Stimulated activated CD4-positive, alpha-beta T cell treated with anti-CD3 and anti-CD28 coated beads, TNF-alpha, amount 100 ng/mL, for 1 hour (primary cell): ENCODE measurements around the gene HYLS1.
"Not testable (repeated sequence)": the region's sequence is repeated elsewhere in the genome, so short reads cannot be mapped to it uniquely, and the experiment has no call there.

ENCODE experiments used
- DNase-seq, 3 donors: peaks; one replicate each; pipeline ENCODE4 v3.0.0-alpha.2; 2020; ENCODE audit warnings: low read depth in 3 of 3, low spot score in 1 of 3

The HYLS1 gene

GRCh38 chr11:125887373-125888324 is at the start of gene HYLS1:
HYLS1 (plus strand) TSS chr11:125887668; CDS start chr11:125899369, 11,701 bp downstream.
- DNase-seq, result peak; percentile 75 to 88 (median 88)

GRCh38 chr11:125842321-125842948 is 45.0 kb upstream of the HYLS1 start:
- DNase-seq, result no peak

GRCh38 chr11:125846188-125846587 is 41.3 kb upstream of the HYLS1 start:
- no peak for DNase-seq

- DNase-seq, result not testable (repeated sequence)
These were observed 29.8 kb upstream of the HYLS1 start for GRCh38 chr11:125857670-125858069.

- DNase-seq, result not testable (repeated sequence)
These were observed 24.7 kb upstream of the HYLS1 start for GRCh38 chr11:125862786-125863185.

- DNase-seq, result not testable (repeated sequence)
These were observed 22.1 kb upstream of the HYLS1 start for GRCh38 chr11:125865354-125865753.

GRCh38 chr11:125869521-125869920 is 17.9 kb upstream of the HYLS1 start:
- DNase-seq, result no peak

GRCh38 chr11:125871391-125872137 is 15.9 kb upstream of the HYLS1 start:
- no peak for DNase-seq

- DNase-seq, result no peak
These were observed 15.4 kb upstream of the HYLS1 start for GRCh38 chr11:125872138-125872491.

GRCh38 chr11:125873881-125874555 is 13.4 kb upstream of the HYLS1 start:
- no peak for DNase-seq

- peak in 1 of 3 donors; percentile 7 for DNase-seq
These were observed 12.8 kb upstream of the HYLS1 start for GRCh38 chr11:125874556-125875124.

- DNase-seq, result no peak
These were observed 6.2 kb upstream of the HYLS1 start for GRCh38 chr11:125881291-125881690.

- no peak for DNase-seq
These were observed 4.1 kb upstream of the HYLS1 start for GRCh38 chr11:125883375-125883774.

- no peak for DNase-seq
These were observed 483 bp upstream of the HYLS1 start for GRCh38 chr11:125886997-125887372.

GRCh38 chr11:125890447-125891100 is 3.1 kb downstream of the HYLS1 start:
- DNase-seq, result no peak

- no peak for DNase-seq
These were observed 4.6 kb downstream of the HYLS1 start for GRCh38 chr11:125892071-125892470.

- no peak for DNase-seq
These were observed 5.5 kb downstream of the HYLS1 start for GRCh38 chr11:125892994-125893393.

GRCh38 chr11:125901872-125902271 is 14.4 kb downstream of the HYLS1 start:
- DNase-seq, result no peak

GRCh38 chr11:125902277-125902926 is 14.9 kb downstream of the HYLS1 start:
- no peak for DNase-seq
